K562 (cell line): ENCODE measurements around the gene ADARB2. TPM values are rescaled to one million over a fixed set of nuclear protein-coding genes. Genes with fewer than 3 reads are reported as not detected.

ENCODE experiments used
- ATAC-seq: fragments of 200-7000 bp; cut with Tn5 transposase; 3 replicates; pipeline ENCODE4 v1.9.1; 2020; ENCODE audit warnings: moderate library complexity
- BruUV-seq: library from RNA; stranded (reverse); fragments of 400-500 nt; replicated peaks from 2 replicates; lab custom pipeline; 2021; lab: Mats Ljungman, UMichigan
- CTCF ChIA-PET: fragments of 300-600 bp; formaldehyde crosslinking; extraction: SDS; loops from one replicate; lab custom pipeline; 2021; ENCODE audit warnings: low intra/inter-chr PET ratio; lab: Yijun Ruan, JAX
- POLR2A ChIA-PET: fragments of 300-600, 350-650 bp; sonication (Branson Sonifier 250); formaldehyde crosslinking; extraction: SDS; loops from one replicate; lab custom pipeline; 2021; ENCODE audit warnings: antibody characterized with exemption, inconsistent platforms; lab: Yijun Ruan, JAX
- DNase-seq, 4 experiments: peaks; one replicate each; pipeline versions ENCODE4 v3.0.0 to v3.0.0-alpha.2; 2011 to 2018; ENCODE audit warnings: low spot score in 3 of 4, mixed read lengths in 3 of 4; ENCODE audit errors: extremely low read depth in 1 of 4
- FAIRE-seq: peaks from 2 replicates; lab custom pipeline; 2011; peaks lifted over from hg19 to GRCh38; lab: Jason Lieb, UNC
- H2AFZ ChIP-seq: 2 replicates; pipeline ENCODE4 v1.6.0; 2011; ENCODE audit warnings: low read depth, low read length, control low read depth, inconsistent platforms
- H3K27ac ChIP-seq: fragments of 200-600 bp; 3 replicates; pipeline ENCODE4 v1.8.0; 2011; ENCODE audit warnings: low read depth, mild to moderate bottlenecking, control low read depth, inconsistent platforms, low read length, moderate library complexity, mixed read lengths; ENCODE audit errors: extremely low read depth
- H3K27me3 ChIP-seq, 2 experiments: fragments of 300-600 bp in 1 of 2; 2 replicates in 1 of 2; 3 replicates in 1 of 2; pipeline versions ENCODE4 v1.6.0 to v1.8.0; 2011; ENCODE audit warnings: inconsistent platforms in 2 of 2, low read length in 2 of 2, mild to moderate bottlenecking in 1 of 2, mixed read lengths in 1 of 2, moderate library complexity in 1 of 2; ENCODE audit not compliant: control insufficient read depth in 2 of 2, insufficient read depth in 2 of 2
- H3K36me3 ChIP-seq: fragments of 300-600 bp; 3 replicates; pipeline ENCODE4 v1.8.0; 2011; ENCODE audit warnings: mild to moderate bottlenecking, low read length, inconsistent platforms; ENCODE audit not compliant: control insufficient read depth, insufficient read depth
- H3K4me1 ChIP-seq, 2 experiments: fragments of 200-600 bp in 1 of 2; replicated peaks in 1 of 2; 2 replicates in 1 of 2; 3 replicates in 1 of 2; pipeline versions ENCODE4 v1.5.1 to v1.8.0; 2011; ENCODE audit warnings: inconsistent platforms in 2 of 2, low read length in 2 of 2, mild to moderate bottlenecking in 1 of 2, mixed read lengths in 1 of 2, moderate library complexity in 1 of 2; ENCODE audit not compliant: control insufficient read depth in 2 of 2, insufficient read depth in 2 of 2
- H3K4me2 ChIP-seq: 2 replicates; pipeline ENCODE4 v1.6.1; 2011; ENCODE audit warnings: low read length, control low read depth, inconsistent platforms, mixed read lengths; ENCODE audit not compliant: insufficient read depth
- H3K4me3 ChIP-seq: fragments of 200-600 bp; sonication (generic), shearing (Covaris generic); 2 replicates; pipeline ENCODE4 v1.5.1; 2016; ENCODE audit warnings: control low read depth, inconsistent platforms
- H3K79me2 ChIP-seq: fragments of 200-600 bp; 3 replicates; pipeline ENCODE4 v1.8.0; 2011; ENCODE audit warnings: low read length, inconsistent platforms; ENCODE audit not compliant: control insufficient read depth, insufficient read depth
- H3K9ac ChIP-seq, 2 experiments: 2 replicates each; pipeline versions ENCODE4 v1.6.0 to v1.6.1; 2011; ENCODE audit warnings: low read depth in 2 of 2, low read length in 2 of 2, control low read depth in 1 of 2, inconsistent platforms in 1 of 2, mild to moderate bottlenecking in 1 of 2, mixed read lengths in 1 of 2; ENCODE audit not compliant: insufficient read depth in 1 of 2
- H3K9me1 ChIP-seq: one replicate; pipeline ENCODE4 v1.6.0; 2011; ENCODE audit warnings: inconsistent platforms, mild to moderate bottlenecking, low read length, moderate library complexity; ENCODE audit not compliant: control insufficient read depth, insufficient read depth
- H3K9me3 ChIP-seq: replicated peaks from 2 replicates; pipeline ENCODE4 v1.5.1; 2011; ENCODE audit warnings: low read depth, low read length, inconsistent platforms; ENCODE audit not compliant: control insufficient read depth, insufficient read depth
- H4K20me1 ChIP-seq: replicated peaks from 2 replicates; pipeline ENCODE4 v1.6.1; 2011; ENCODE audit warnings: low read length, inconsistent platforms, mixed read lengths; ENCODE audit not compliant: control insufficient read depth, insufficient read depth
- CHD2 ChIP-seq: IDR thresholded peaks from 2 replicates; pipeline ENCODE4 v1.6.1; 2011; ENCODE audit warnings: low read depth, low read length
- CREBBP ChIP-seq: IDR thresholded peaks from one replicate; pipeline ENCODE4 v1.6.1; 2012; ENCODE audit warnings: low read depth, mild to moderate bottlenecking, control low read depth, inconsistent platforms, low read length
- ETS1 ChIP-seq: conservative IDR thresholded peaks from 2 replicates; pipeline ENCODE4 v1.6.1; 2011; ENCODE audit warnings: low read depth, mild to moderate bottlenecking, low read length; ENCODE audit not compliant: control insufficient read depth
- MCM3 ChIP-seq: fragments of 450-650 bp; IDR thresholded peaks from 2 replicates; pipeline ENCODE4 v1.6.1; 2016
- MLLT1 ChIP-seq, 2 experiments: fragments of 450-650 bp; IDR thresholded peaks; 2 replicates each; pipeline ENCODE4 v1.6.1; 2016
- REST ChIP-seq, 2 experiments: fragments of 450-650 bp; formaldehyde crosslinking in 1 of 2; IDR thresholded peaks; 2 replicates each; pipeline versions ENCODE4 v1.4.0 to v1.6.1; 2014 to 2020; ENCODE audit warnings: mild to moderate bottlenecking in 2 of 2, borderline replicate concordance in 1 of 2, low read depth in 1 of 2
- SMARCC2 ChIP-seq: fragments of 450-650 bp; IDR thresholded peaks from 2 replicates; pipeline ENCODE4 v1.6.1; 2017; ENCODE audit warnings: antibody characterized with exemption, moderate library complexity, mild to moderate bottlenecking, low read depth
- XRCC4 ChIP-seq: IDR thresholded peaks from one replicate; pipeline ENCODE4 v1.6.1; 2011; ENCODE audit not compliant: insufficient read depth, insufficient read length; ENCODE audit errors: extremely low read depth
- ZBTB12 ChIP-seq: fragments of 250-450 bp; sonication (Bioruptor Pico); IDR thresholded peaks from 2 replicates; pipeline ENCODE4 v1.4.0; 2020
- ZNF408 ChIP-seq: fragments of 250-450 bp; sonication (Bioruptor Pico); IDR thresholded peaks from 2 replicates; pipeline ENCODE4 v1.4.0; 2020; ENCODE audit warnings: low read depth, mild to moderate bottlenecking, moderate library complexity
- WGBS: fragments of 100-300 bp; shearing (Covaris generic); methylation state at CpG from one replicate; pipeline ENCODE4 v1.1.6; 2016; ENCODE audit warnings: low coverage, mixed read lengths; ENCODE audit not compliant: insufficient coverage; ENCODE audit errors: missing lambda C conversion rate; 5-methylcytosine and 5-hydroxymethylcytosine counted together
- in situ Hi-C: fragments of 300-500 bp; cut with MboI; formaldehyde crosslinking; loops from 4 replicates; pipeline ENCODE4 v1.15.0; 2018; ENCODE audit warnings: inconsistent platforms, mixed read lengths
- intact Hi-C: fragments of 100-400 bp; cut with micrococcal nuclease; formaldehyde crosslinking; loops from 2 replicates; pipeline ENCODE4 v1.14.2; 2022
- polyA plus RNA-seq, 8 experiments: library from polyadenylated mRNA; depleted of rRNA in 4 of 8; stranded (reverse) in 5 of 8; unstranded in 3 of 8; fragments of >200 nt; fragmentation: Nextera tagmentation in 2 of 8; fragmentation: Illumina TruSeq in 1 of 8; extraction: Ambion mirVana in 2 of 8; extraction: Trizol in 1 of 8; gene quantifications; 2 replicates each; pipeline versions ENCODE4 v1.2.1 to v1.2.3, GENCODE V29; 2011 to 2014; ENCODE audit warnings: inconsistent platforms in 1 of 8, missing spikeins in 1 of 8
- total RNA-seq, 7 experiments: library from RNA; depleted of rRNA in 6 of 7; stranded (reverse); fragments of >200 nt in 6 of 7; fragmentation: Illumina TruSeq in 2 of 7; extraction: Trizol in 2 of 7; gene quantifications; 2 replicates each; pipeline versions ENCODE4 v1.2.1 to v1.2.3, GENCODE V29; 2011 to 2021; ENCODE audit warnings: low replicate concordance in 1 of 7

Gene ADARB2
- total and polyA plus RNA-seq, 9 of the 15 experiments (the other 6 are each of a cell fraction or from before 2014, with no cell fraction given), result not detected

GRCh38 chr10:1548146-1548545 is 189.2 kb downstream of the ADARB2 start:
- Histone ChIP-seq H3K27me3 (peaks cover 19 to 61% of the 10 kb centered on the region in 2 experiments; a peak in 4 of 5 replicates), H3K4me1 (no peaks in the 10 kb centered on the region; a peak in 1 of 5 replicates), H3K9me1 (no peaks in the 10 kb centered on the region), H3K79me2 (no peaks in the 10 kb centered on the region), H3K36me3 (no peaks in the 10 kb centered on the region), H4K20me1 (no peaks in the 10 kb centered on the region; the same call in 1 of the 2 replicates), H2AFZ (no peak overlapping the region), H3K27ac (no peak overlapping the region), H3K9ac (no peak overlapping the region), H3K4me2 (no peak overlapping the region), H3K9me3 (no peaks in the 10 kb centered on the region), H3K4me3 (no peak overlapping the region)
- no peak for DNase-seq
- in situ Hi-C loops (no loop called here), intact Hi-C loops (no loop called here)
- WGBS, result 0% methylated on average over 7 of the region's 7 CpGs
- CTCF ChIA-PET, result no interaction called here
- no peak for FAIRE-seq
- ATAC-seq, result no peak
- no TSS peak for BruUV-seq
- POLR2A ChIA-PET, result no interaction called here
- TF ChIP-seq MCM3, result no peak
- TF ChIP-seq XRCC4, result no peak
- TF ChIP-seq SMARCC2, result no peak
- TF ChIP-seq REST (IDR thresholded peaks at IDR 0.05; ENCODE audit: borderline replicate concordance), result no peak
- TF ChIP-seq REST (CRISPR knock-in tag; IDR thresholded peaks at IDR 0.05; ENCODE audit: low read depth), result no peak
- TF ChIP-seq ZNF408 (CRISPR knock-in tag), result no peak
- no peak for TF ChIP-seq CREBBP
- TF ChIP-seq MLLT1 (IDR thresholded peaks at IDR 0.05), result no peak
- TF ChIP-seq ETS1, result no peak
- TF ChIP-seq CHD2, result no peak
- TF ChIP-seq ZBTB12 (CRISPR knock-in tag), result no peak
